SK-N-SH (cell line): Measurements from ENCODE around the gene SLC35F5.

Experiments
- ELF1 ChIP-seq: IDR thresholded peaks from 2 replicates; pipeline ENCODE4 v1.4.0; 2012
- GATA2 ChIP-seq: sonication (generic); formaldehyde crosslinking; IDR thresholded peaks from 2 replicates; pipeline ENCODE4 v1.5.0; 2020; ENCODE audit warnings: mild to moderate bottlenecking, missing genetic modification reagents
- NFIC ChIP-seq: IDR thresholded peaks from 2 replicates; pipeline ENCODE4 v1.4.0; 2012; ENCODE audit warnings: borderline replicate concordance
- RAD21 ChIP-seq: IDR thresholded peaks from 2 replicates; pipeline ENCODE4 v1.6.1; 2012; ENCODE audit warnings: mild to moderate bottlenecking, low read length
- RFX5 ChIP-seq: IDR thresholded peaks from 2 replicates; pipeline ENCODE4 v1.6.1; 2012; ENCODE audit warnings: mild to moderate bottlenecking, improper control_type of control experiment, low read length
- SIN3A ChIP-seq: IDR thresholded peaks from 2 replicates; pipeline ENCODE4 v1.6.1; 2012; ENCODE audit warnings: low read depth, mild to moderate bottlenecking, low read length, moderate library complexity, borderline replicate concordance
- SMC3 ChIP-seq: IDR thresholded peaks from 2 replicates; pipeline ENCODE4 v1.6.1; 2012; ENCODE audit warnings: low read depth, low read length, improper control_type of control experiment
- TF ChIP-seq, protein P1 (sequence below): fragments of 200-600 bp; sonication (generic); IDR thresholded peaks from 2 replicates; pipeline ENCODE4 v1.6.1; 2017; ENCODE audit warnings: antibody characterized with exemption, mild to moderate bottlenecking, moderate library complexity
- TF ChIP-seq, protein P2 (sequence below): IDR thresholded peaks from 2 replicates; pipeline ENCODE4 v1.4.0; 2012; ENCODE audit warnings: low read depth, borderline replicate concordance

DNA sequence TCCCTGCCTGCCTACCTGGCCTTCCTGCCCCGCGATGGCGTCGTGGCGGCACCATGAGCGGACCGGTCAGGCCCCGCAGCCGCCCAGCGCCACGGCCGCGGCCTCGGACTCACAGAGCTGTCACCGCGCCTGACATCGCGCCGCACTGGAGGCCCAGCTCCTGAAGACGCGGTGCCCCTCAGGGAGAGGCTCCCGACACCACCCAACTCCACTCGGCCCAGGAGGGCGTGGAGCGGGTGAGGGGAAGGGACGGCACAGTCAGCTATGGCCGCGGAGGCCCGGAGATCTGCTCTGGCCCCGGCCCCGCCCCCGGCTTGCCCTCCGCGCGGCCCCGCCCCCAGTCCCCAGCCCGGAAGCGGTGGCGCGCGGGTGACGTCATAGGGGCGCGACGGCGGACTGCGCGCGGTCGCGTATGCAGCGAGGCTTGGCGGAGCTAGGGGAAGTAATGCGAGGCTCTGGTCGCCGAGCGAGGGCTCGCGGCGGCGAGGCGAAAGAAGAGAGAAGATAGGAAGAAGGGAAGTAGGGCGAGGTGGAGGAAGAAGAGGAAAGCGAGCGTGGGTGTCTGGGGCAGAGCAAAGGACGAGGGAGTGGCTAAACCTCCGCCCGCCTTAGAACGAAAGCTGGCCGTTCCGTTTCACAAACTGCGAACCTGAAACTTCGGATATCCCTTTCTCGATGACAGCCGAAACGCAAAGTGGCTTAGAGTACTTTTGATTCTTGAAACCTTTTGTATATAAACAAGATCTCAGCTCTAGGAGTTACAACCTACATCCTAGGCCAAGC, at the start of gene SLC35F5:
- TF ChIP-seq SMC3 (no peak), NFIC (no peak; the same call in 1 of the 2 replicates), RFX5 (no peak), GATA2 (CRISPR knock-in tag) (no peak), SIN3A (no peak; the same call in 1 of the 2 replicates), RAD21 (no peak), ELF1 (peak; percentile 92)
- TF ChIP-seq, protein P1, sequence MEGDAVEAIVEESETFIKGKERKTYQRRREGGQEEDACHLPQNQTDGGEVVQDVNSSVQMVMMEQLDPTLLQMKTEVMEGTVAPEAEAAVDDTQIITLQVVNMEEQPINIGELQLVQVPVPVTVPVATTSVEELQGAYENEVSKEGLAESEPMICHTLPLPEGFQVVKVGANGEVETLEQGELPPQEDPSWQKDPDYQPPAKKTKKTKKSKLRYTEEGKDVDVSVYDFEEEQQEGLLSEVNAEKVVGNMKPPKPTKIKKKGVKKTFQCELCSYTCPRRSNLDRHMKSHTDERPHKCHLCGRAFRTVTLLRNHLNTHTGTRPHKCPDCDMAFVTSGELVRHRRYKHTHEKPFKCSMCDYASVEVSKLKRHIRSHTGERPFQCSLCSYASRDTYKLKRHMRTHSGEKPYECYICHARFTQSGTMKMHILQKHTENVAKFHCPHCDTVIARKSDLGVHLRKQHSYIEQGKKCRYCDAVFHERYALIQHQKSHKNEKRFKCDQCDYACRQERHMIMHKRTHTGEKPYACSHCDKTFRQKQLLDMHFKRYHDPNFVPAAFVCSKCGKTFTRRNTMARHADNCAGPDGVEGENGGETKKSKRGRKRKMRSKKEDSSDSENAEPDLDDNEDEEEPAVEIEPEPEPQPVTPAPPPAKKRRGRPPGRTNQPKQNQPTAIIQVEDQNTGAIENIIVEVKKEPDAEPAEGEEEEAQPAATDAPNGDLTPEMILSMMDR: no peak
- TF ChIP-seq, protein P2, sequence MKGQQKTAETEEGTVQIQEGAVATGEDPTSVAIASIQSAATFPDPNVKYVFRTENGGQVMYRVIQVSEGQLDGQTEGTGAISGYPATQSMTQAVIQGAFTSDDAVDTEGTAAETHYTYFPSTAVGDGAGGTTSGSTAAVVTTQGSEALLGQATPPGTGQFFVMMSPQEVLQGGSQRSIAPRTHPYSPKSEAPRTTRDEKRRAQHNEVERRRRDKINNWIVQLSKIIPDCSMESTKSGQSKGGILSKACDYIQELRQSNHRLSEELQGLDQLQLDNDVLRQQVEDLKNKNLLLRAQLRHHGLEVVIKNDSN: no peak
